PFSK-1 (cell line): ENCODE results near the gene BTBD10.

Experiments
- FOXP2 ChIP-seq: optimal IDR thresholded peaks from 2 replicates; pipeline ENCODE3; 2011; ENCODE audit warnings: borderline replicate concordance, control low read depth, inconsistent platforms; ENCODE audit not compliant: insufficient read depth; ENCODE audit errors: extremely low read length, extremely low read depth
- POLR2AphosphoS5 ChIP-seq: IDR thresholded peaks from 2 replicates; pipeline ENCODE4 v1.6.1; 2012; ENCODE audit warnings: low read depth, mild to moderate bottlenecking, control low read depth, low read length, moderate library complexity
- SIN3A ChIP-seq: IDR thresholded peaks from 2 replicates; pipeline ENCODE4 v1.6.1; 2012; ENCODE audit warnings: mild to moderate bottlenecking, low read length, moderate library complexity, borderline replicate concordance; ENCODE audit not compliant: insufficient read depth
- TAF1 ChIP-seq: IDR thresholded peaks from 2 replicates; pipeline ENCODE4 v1.6.1; 2012; ENCODE audit warnings: low read length, control low read depth, borderline replicate concordance; ENCODE audit not compliant: insufficient read depth
- TF ChIP-seq, protein P1 (sequence below), 2 experiments: IDR thresholded peaks; 2 replicates each; pipeline versions ENCODE4 v1.6.1 to v1.8.0; 2011 to 2012; ENCODE audit warnings: low read depth in 2 of 2, low read length in 2 of 2, control low read depth in 1 of 2, inconsistent platforms in 1 of 2, mild to moderate bottlenecking in 1 of 2, moderate library complexity in 1 of 2; ENCODE audit not compliant: insufficient read depth in 1 of 2

The BTBD10 gene

GRCh38 chr11:13429836-13430235 lies 33.2 kb downstream of the BTBD10 start:
- TF ChIP-seq FOXP2 (no peak), POLR2AphosphoS5 (no peak), TAF1 (no peak), SIN3A (no peak)
- TF ChIP-seq, protein P1, sequence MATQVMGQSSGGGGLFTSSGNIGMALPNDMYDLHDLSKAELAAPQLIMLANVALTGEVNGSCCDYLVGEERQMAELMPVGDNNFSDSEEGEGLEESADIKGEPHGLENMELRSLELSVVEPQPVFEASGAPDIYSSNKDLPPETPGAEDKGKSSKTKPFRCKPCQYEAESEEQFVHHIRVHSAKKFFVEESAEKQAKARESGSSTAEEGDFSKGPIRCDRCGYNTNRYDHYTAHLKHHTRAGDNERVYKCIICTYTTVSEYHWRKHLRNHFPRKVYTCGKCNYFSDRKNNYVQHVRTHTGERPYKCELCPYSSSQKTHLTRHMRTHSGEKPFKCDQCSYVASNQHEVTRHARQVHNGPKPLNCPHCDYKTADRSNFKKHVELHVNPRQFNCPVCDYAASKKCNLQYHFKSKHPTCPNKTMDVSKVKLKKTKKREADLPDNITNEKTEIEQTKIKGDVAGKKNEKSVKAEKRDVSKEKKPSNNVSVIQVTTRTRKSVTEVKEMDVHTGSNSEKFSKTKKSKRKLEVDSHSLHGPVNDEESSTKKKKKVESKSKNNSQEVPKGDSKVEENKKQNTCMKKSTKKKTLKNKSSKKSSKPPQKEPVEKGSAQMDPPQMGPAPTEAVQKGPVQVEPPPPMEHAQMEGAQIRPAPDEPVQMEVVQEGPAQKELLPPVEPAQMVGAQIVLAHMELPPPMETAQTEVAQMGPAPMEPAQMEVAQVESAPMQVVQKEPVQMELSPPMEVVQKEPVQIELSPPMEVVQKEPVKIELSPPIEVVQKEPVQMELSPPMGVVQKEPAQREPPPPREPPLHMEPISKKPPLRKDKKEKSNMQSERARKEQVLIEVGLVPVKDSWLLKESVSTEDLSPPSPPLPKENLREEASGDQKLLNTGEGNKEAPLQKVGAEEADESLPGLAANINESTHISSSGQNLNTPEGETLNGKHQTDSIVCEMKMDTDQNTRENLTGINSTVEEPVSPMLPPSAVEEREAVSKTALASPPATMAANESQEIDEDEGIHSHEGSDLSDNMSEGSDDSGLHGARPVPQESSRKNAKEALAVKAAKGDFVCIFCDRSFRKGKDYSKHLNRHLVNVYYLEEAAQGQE (IDR thresholded peaks at IDR 0.05; ENCODE audit: insufficient read depth in 1 of 2, low read depth in 2 of 2, low read length in 2 of 2), result no peak

DNA sequence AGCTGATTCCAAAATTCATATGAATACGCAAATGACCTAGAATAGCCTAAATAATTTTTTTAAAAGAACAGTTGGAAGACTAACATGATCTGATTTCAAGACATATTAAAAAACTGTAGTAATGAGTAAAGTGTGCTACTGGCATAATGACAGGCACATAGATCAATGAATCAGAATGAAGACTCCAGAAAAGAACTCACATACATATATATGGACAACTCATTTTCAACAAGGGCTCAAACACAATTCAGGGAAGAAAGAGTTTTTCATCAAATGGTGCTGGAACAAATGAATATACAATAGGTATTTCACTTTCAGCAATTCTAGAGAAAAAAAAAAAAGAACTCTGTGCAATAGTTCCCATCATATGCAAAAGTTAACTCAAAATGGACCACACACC lies 33.7 kb downstream of the BTBD10 start:
- no peak for TF ChIP-seq TAF1
- TF ChIP-seq SIN3A, result no peak
- no peak for TF ChIP-seq FOXP2
- no peak for TF ChIP-seq POLR2AphosphoS5

DNA sequence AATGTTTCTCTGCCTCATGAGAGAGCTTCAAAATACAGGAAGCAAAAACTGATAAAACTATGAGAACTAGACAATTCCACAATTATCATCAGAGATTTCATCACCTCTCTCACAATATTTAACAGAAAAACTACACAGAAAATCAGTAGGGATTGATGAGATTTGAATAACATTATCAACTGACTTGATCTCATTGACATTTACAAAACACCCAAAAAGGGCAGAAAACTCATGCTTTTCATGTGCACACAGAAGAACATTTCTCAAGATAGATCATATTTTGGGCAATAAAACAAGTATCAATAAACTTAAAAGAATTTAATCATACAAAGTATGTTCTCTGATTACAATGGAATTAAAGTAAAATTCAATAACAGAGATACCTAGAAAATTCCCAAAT lies 35.6 kb downstream of the BTBD10 start:
- TF ChIP-seq FOXP2 (no peak), POLR2AphosphoS5 (no peak), SIN3A (no peak), TAF1 (no peak)
- TF ChIP-seq, protein P1 (IDR thresholded peaks at IDR 0.05; ENCODE audit: insufficient read depth in 1 of 2, low read depth in 2 of 2, low read length in 2 of 2), result no peak

- no peak for TF ChIP-seq FOXP2
- TF ChIP-seq, protein P1 (IDR thresholded peaks at IDR 0.05; ENCODE audit: insufficient read depth in 1 of 2, low read depth in 2 of 2, low read length in 2 of 2), result no peak
Measured at GRCh38 chr11:13423372-13423771, 39.6 kb downstream of the BTBD10 start.

DNA sequence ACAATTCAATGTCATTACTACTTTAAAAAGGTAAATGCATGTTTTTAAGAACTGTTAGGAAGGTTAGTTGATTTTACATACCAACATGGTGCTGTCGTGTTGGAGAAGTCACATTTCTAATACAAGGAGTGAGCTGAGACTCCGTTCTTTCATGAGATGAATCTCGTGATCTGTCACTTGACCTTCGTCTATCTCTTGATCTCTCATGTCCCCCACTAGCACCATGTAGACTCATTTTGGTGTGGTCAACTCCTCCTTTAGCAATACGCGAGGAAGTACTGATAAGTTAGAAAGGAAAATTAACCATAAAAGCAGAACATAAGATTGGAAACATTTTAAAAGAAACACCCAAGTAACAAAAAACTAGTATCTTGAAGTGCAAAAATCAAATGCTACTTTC lies 41.5 kb downstream of the BTBD10 start:
- TF ChIP-seq SIN3A, result no peak
- no peak for TF ChIP-seq POLR2AphosphoS5
- TF ChIP-seq, protein P1 (IDR thresholded peaks at IDR 0.05; ENCODE audit: insufficient read depth in 1 of 2, low read depth in 2 of 2, low read length in 2 of 2), result no peak
- TF ChIP-seq FOXP2, result no peak

GRCh38 chr11:13415201-13415600 lies 47.8 kb downstream of the BTBD10 start:
- TF ChIP-seq POLR2AphosphoS5 (no peak), FOXP2 (no peak), SIN3A (no peak), TAF1 (no peak)
- TF ChIP-seq, protein P1 (IDR thresholded peaks at IDR 0.05; ENCODE audit: insufficient read depth in 1 of 2, low read depth in 2 of 2, low read length in 2 of 2), result no peak
